AG09319 (cell line): ENCODE data around the gene EVPL.

Experiments
- DNase-seq: peaks from one replicate; pipeline ENCODE4 v3.0.0-alpha.2; 2010; ENCODE audit warnings: low read depth; ENCODE audit errors: extremely low read depth
- TF ChIP-seq, protein P1 (sequence below): IDR thresholded peaks from 2 replicates; pipeline ENCODE4 v1.5.1; 2011; ENCODE audit warnings: low read depth, mild to moderate bottlenecking, inconsistent platforms, low read length, moderate library complexity

The EVPL gene

DNA sequence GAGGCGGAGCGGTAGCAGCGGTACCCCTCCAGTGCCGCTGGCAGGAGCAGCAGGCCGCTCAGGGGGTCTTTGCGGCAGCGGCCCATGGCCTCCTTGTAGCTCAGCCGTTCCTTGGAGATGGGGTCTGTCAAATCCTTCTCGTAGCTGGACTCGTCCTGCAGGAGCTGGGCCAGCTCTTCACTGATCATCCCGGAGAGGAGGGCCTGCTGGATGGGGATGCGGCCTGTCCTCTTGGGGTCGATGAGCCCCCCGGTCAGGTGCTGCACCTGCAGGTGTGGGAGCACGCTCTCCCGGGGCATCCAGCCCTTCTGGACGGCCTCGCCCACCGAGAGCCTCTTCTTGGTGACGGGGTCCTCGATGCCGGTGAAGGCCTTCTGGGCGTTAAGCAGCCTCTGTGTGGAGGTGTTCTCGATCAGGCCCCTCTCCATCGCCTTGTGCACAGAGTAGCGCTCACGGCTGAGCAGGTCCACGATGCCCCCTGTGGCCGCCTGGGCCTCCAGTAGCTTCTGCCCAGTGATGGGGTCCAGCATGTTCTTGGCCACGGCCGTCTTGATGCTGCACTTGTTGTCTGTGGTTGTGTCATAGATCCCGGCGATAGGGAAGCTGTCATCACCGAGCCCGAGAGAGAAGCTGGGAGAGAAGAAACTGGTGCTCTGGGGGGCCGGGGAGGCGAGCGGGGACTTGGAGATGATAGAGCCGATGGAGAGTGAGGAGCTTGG, 19.8 kb downstream of the EVPL start:
- DNase-seq = no peak
- TF ChIP-seq, protein P1, sequence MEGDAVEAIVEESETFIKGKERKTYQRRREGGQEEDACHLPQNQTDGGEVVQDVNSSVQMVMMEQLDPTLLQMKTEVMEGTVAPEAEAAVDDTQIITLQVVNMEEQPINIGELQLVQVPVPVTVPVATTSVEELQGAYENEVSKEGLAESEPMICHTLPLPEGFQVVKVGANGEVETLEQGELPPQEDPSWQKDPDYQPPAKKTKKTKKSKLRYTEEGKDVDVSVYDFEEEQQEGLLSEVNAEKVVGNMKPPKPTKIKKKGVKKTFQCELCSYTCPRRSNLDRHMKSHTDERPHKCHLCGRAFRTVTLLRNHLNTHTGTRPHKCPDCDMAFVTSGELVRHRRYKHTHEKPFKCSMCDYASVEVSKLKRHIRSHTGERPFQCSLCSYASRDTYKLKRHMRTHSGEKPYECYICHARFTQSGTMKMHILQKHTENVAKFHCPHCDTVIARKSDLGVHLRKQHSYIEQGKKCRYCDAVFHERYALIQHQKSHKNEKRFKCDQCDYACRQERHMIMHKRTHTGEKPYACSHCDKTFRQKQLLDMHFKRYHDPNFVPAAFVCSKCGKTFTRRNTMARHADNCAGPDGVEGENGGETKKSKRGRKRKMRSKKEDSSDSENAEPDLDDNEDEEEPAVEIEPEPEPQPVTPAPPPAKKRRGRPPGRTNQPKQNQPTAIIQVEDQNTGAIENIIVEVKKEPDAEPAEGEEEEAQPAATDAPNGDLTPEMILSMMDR = no peak

DNA sequence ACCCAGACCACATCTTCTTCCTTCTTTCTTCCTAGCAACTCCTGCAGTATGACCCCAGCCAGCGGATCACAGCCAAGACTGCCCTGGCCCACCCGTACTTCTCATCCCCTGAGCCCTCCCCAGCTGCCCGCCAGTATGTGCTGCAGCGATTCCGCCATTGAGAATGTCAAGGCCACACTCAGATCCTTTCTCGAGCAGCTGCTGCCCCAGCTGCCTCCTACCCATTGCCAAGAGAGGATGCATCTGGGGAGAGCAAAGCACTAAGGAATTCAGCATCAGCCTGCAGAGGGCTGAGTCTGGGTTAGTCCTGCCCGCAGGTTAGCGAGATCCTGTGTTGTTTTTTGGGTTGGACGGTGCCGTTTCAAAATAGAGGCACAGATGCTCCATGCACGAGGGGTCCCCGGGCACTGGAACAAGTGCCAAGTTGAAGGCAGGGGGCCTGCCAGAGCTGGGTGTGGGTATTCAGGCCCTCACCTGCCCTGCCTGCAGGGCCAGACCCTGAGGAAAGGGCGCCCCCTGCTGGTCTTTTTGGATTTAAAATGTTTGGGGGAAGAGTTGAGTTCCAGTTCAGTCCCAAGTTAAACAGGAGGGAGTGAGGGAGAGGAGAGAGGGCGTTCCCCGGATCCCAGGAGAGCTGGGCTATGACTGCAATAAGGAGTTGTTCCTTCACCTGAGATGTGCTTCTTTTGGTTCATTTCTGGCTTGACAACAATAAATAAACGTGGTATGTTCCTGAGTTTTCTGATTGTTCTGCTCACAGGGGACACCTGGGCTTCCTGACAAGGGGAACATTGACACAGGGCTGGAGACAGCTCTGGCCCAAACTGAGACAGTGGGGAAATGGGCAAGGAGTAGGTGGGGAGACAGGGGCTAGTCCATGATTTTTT, 21.6 kb downstream of the EVPL start:
- peak; percentile 32 for DNase-seq
- TF ChIP-seq, protein P1 = peak; percentile 56

DNA sequence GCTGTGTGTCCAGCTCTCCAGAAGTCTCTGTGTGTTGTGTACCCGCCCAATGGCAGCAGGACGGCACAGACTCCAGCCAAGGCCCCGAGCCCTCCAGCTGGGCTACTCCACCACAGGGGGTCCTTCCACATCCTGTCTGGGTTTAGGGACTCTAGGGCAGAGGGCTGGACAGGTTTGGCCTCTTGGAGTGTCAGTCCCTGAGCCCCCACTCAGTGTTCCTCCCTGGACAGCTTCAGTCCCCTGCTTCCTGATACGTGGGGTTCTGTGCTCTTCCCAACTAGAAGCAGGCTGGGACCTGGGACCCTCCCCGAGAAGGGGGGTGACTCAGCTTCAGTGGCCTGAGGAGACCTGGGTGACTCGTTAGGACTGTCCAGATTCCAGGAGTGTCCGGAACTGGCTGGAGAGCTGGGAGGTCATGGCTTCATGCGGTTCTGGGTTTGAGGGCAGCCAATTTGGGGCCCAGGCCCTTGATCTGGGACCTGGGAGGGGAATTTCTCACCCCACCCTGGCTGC, 22.3 kb downstream of the EVPL start:
- DNase-seq = no peak
- TF ChIP-seq, protein P1 = no peak

DNA sequence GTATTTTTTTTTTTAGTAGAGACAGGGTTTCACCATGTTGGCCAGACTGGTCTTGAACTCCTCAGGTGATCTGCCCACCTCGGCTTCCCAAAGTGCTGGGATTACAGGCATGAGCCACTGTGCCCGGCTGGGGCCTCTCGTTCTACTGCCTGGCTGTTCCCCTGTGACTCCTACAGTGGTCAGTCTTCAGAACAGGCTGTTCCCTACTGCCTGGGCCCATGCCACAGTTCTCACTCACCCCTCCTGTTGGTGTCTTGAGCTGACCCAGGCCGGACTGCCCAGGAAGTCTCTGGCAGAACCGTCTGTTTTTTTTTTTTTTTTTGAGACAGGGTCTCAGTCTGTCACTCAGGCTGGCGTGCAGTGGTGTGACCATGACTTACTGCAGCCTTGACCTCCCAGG, 23.2 kb downstream of the EVPL start:
- no peak for DNase-seq
- TF ChIP-seq, protein P1 = no peak

DNA sequence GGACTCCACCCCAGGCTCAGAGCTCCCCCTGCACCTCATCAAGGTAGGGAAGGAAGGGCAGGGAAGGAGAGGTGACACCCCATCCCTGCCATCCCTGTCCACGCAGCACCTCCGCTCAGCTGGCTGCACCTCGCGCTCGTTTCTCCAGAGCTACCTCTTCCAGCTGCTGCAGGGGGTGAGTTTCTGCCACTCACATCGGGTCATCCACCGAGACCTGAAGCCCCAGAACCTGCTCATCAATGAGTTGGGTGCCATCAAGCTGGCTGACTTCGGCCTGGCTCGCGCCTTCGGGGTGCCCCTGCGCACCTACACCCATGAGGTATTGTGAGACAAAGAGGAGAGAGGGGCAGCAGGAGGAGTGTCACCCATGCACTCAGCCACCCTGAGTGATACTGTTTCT, 25.0 kb downstream of the EVPL start:
- no peak for DNase-seq
- TF ChIP-seq, protein P1 = no peak

DNA sequence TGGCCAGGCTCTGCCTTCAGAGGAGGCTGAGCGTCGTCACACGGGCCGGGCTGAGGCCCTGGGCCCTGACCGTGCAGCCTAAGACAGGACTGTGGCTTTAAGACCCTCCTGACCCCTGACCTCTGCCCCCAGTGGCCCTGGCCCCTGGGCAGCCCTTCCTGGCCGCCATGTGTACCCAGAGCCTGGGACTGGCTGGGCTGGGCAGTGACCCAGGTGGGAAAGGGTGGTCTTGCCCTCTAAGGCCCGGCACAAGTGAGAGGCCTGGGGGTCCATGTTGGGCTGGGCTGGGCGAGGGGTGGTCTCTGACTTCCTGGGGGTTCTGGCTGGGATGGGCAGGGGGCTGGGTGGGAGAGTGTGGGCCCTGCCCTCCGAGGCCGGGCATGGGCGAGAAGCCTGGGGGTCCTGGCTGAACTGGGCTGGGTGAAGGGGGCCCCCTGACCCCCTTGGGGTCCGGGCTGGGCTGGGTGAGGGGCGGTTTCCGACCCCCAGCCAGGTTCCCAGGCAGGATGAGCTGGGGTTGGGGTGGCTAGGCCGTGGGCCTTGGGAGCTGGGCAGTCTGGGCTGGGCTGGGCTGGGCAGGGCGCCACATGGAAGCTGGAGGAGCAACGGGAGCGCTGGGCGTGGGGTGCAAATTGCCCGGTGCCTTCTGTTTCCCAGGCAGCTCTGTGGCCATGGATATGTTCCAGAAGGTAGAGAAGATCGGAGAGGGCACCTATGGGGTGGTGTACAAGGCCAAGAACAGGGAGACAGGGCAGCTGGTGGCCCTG, 26.2 kb downstream of the EVPL start, which contains the start of gene CDK3:
TSS of gene CDK3 (plus strand) at position 101 of the 767 bp plus-strand sequence. CDS start at position 672, 571 bp downstream.
- DNase-seq = no peak
- TF ChIP-seq, protein P1 = no peak
